COLO829 (cell line): Measurements from ENCODE around the gene SPTBN2.

Source experiments
- DNase-seq: peaks from one replicate; pipeline ENCODE4 v3.0.0; 2012; ENCODE audit warnings: low spot score

SPTBN2 gene

DNA sequence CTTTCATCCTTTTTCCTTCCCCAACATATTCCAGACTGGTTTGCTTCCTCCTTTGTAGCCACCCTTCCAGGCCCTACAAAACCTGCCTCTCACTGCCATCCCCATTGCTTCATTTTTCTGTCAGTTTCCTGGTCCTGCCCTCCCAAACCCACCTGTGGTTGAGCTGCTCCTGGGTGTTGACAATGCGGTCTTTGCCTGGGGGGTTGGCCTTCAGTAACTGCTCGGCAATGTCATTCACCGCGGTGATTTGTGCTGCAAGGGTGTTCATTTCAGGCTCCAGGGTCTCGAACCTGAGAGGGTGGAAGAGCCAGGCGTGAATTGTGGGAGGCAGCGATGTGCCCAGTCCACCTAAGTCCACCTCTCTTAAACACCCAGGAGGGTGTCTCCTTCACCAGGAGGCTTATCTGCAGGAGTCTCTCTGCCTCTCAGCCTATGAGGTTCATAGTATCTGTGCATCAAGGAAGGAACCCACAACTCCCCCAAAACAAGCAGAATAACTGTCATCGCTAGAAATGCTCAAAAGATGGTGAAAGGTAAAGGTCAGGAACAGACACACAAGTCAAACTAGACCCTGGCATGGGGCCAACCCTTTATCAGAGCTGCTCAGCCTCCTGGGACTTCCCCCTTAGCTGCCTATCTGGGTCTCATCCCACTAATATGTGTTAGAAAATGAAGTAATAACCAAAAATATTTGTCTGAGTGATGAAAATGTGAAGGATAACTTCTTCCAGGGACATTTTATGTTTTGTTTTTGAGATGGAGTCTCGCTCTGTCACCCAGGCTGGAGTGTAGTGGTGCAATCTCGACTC is 27.4 kb downstream of the SPTBN2 start:
- DNase-seq = no peak

DNA sequence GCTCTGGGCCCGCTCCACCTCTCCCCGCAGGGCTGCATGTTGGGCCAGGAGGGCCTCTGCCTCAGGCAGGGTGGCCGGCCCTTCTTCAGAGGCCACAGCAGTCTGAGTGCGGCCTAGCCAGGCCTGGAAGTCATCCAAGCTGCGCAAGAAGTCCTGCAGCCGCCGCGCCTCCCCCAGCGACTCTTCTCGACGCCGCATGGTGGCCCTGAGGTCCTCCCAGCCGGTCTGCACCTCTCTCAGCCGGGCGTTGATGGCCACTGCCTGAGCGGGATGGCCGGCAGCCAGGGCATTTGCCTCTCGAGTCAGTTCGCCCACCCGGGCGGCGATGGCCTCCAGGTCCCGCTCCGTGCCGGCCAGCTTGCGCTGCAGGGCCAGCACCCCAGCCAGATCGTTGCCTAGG is 28.3 kb downstream of the SPTBN2 start:
- DNase-seq = no peak

GRCh38 chr11:66700337-66700736 is 28.7 kb downstream of the SPTBN2 start:
- DNase-seq = no peak

GRCh38 chr11:66698491-66698890 is 30.5 kb downstream of the SPTBN2 start:
- no peak for DNase-seq

GRCh38 chr11:66697988-66698387 is 31.0 kb downstream of the SPTBN2 start:
- no peak for DNase-seq

DNA sequence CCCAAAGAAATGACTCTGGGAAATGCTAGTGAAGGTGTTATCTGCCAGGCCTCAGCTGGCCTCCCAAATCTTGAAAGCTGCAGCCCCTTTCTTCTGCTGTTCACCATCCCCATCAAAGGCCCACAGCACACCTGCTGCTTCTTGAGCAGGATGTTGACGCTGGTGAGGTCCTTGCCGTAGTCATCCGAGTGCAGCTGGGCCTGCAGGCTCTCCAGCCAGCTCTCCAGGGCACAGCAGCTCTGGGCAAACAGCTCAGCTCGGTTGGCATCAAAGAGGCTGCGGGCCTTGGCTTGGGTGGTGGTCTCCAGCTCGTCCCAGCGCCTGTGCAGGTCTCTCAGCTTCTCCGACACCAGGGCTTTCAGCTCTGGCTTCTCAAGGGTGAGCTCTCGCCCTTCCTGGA is 32.9 kb downstream of the SPTBN2 start:
- no peak for DNase-seq

GRCh38 chr11:66694732-66695207 is 34.2 kb downstream of the SPTBN2 start:
- DNase-seq = peak; percentile 89

DNA sequence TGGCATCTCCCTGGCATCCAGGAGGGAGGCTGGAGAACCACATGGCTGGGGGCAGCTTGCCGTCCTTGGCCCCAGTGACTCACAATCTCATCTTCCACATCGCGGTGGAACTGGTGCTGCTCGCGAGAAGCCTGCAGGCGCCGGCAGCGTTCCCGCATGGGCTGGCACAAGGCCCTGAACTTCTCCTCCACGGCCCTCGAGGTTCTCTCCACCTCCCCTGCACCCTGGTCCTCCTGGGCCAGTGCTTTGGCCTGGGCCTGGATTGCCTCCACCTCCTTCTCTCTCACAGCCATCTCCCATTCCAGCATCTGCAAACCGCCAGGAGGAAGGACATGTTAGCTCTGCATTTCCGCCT is 35.0 kb downstream of the SPTBN2 start:
- no peak for DNase-seq

- DNase-seq = no peak
Observed at GRCh38 chr11:66693356-66694055, 35.5 kb downstream of the SPTBN2 start.

- no peak for DNase-seq
Observed at GRCh38 chr11:66692871-66693331, 36.1 kb downstream of the SPTBN2 start.

DNA sequence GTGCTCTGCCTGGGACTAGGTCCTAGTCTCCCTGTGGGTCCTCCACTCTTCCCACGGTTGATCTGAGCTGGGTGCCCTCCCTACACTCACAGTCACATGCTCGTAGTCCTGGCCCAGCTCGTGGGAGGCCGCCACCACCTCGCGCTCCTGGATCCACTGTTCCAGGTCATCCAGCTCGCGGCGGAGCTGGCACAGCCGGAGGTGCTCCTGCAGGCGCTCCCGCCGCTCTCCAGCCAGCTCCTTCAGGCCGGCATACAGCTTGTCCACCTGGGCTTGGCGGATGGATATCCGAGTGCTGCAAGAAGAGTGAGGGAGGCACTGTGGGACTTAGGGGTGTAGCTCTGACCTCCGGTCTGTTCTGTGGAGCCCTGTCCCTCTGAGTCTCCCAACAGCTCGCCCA is 36.6 kb downstream of the SPTBN2 start:
- DNase-seq = no peak

DNA sequence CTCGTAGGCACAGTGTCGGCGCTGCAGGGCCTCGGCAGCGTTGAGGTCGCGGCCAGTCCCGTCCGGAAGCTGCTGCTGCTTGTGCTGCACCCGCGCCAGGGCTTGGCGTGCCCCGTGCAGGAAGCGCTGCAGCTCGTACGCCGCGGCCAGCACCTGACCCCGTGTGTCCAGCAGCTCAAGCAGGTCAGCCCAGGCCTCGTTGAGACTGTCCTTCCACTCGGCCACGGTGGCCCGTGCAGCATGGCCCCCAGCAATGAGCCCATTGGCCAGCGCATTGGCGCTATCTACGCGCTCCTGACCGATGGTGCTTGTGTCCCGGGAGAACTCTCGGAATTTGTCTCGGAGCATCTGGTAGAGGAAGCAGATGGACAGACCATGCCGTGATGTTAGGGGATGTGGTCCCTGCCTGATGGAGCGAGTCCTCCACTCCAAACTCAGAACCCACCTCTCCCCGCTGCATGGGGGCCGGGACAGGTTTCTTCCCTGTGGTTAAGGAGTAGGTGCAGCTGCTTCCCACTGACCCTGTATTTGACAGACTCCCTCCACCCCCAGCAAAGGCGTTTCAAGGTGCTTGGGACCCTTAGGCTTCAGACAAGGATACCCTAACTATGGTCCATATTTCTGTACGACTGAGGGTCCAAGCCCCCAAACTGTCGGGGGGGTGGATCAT is 37.6 kb downstream of the SPTBN2 start:
- no peak for DNase-seq

- no peak for DNase-seq
Observed at GRCh38 chr11:66689661-66690590, 39.1 kb downstream of the SPTBN2 start.

GRCh38 chr11:66688561-66689534 is 40.2 kb downstream of the SPTBN2 start:
- no peak for DNase-seq

GRCh38 chr11:66687831-66688281 is 41.2 kb downstream of the SPTBN2 start:
- no peak for DNase-seq

GRCh38 chr11:66686801-66687750 is 41.9 kb downstream of the SPTBN2 start:
- no peak for DNase-seq

- DNase-seq = no peak
Observed at GRCh38 chr11:66686100-66686785, 42.8 kb downstream of the SPTBN2 start.

DNA sequence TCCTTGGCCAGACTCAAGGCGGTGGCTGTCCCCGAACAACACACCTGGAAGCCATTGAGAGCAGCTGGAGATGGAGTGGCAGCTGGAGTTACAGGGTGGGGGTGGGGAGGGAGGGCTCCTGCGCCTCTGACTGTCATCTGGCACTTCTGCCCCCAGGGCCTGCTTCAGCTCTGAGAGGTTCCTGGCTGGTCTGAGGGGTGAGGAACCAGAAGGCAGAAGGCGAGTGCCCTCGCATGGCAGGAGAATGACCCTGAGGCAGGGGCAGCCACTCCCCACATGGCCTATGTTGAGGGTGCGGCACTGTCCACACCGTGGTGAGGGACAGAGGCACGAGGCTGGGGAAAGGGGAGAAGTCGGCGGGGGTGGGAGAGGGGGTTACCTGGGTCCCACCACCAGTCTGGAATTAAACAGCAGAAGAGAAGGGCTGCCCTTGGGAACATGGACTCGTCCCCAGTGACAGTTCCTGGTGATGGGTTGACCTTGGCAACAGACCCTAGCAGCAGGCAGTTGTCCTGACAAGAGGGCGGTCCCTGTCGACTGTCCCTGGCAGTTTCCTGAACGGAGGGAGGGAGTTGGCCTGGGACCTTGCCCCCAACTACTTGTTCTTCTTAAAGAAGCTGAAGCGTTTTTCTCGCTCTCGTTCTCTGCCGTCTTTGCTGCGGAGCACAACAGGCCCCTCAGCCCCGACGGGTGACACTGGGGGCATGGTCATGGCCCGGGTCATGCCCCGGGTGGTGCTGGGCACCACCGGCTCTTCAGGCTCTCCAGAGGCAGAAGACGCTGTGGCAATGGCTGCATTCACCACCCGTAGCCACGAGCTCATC is 43.5 kb downstream of the SPTBN2 start:
- no peak for DNase-seq
